ENCODE measurements around the gene SULT1A3. TPM values are rescaled to one million over a fixed set of nuclear protein-coding genes. Genes with fewer than 3 reads are reported as not detected.
A peak's percentile ranks its signal among the peaks of the same experiment; 100 is the strongest.
"Not testable (repeated sequence)": the region's sequence is repeated elsewhere in the genome, so short reads cannot be mapped to it uniquely, and the experiment has no call there.

SULT1A3 gene
- total RNA-seq, 2 donors from 2014 or later = 14.5 to 22.1 TPM

DNA sequence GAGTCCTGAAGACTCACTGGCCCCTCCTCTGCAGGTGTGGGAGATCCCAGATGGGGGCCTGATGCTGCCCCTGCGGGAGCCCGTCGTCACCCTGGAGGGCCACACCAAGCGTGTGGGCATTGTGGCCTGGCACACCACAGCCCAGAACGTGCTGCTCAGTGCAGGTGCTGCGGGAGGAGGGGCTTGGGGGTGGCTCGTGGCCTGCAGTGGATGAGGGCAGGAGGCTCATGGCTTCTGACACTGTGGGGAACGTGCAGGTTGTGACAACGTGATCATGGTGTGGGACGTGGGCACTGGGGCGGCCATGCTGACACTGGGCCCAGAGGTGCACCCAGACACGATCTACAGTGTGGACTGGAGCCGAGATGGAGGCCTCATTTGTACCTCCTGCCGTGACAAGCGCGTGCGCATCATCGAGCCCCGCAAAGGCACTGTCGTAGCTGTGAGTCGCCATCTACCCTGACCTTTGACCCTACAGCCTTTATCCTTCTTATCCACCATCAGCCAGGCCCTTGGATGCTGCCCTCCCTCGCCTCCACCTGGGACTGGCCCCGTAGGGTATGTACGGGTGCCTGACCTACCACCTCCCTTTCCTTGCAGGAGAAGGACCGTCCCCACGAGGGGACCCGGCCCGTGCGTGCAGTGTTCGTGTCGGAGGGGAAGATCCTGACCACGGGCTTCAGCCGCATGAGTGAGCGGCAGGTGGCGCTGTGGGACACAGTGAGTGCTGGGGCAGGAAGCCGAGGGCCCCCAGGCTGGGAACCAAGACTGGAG, 12.1 kb upstream of the SULT1A3 start:
- no peak overlapping the region for H3K27ac Mint-ChIP-seq
- TF ChIP-seq, protein P1, sequence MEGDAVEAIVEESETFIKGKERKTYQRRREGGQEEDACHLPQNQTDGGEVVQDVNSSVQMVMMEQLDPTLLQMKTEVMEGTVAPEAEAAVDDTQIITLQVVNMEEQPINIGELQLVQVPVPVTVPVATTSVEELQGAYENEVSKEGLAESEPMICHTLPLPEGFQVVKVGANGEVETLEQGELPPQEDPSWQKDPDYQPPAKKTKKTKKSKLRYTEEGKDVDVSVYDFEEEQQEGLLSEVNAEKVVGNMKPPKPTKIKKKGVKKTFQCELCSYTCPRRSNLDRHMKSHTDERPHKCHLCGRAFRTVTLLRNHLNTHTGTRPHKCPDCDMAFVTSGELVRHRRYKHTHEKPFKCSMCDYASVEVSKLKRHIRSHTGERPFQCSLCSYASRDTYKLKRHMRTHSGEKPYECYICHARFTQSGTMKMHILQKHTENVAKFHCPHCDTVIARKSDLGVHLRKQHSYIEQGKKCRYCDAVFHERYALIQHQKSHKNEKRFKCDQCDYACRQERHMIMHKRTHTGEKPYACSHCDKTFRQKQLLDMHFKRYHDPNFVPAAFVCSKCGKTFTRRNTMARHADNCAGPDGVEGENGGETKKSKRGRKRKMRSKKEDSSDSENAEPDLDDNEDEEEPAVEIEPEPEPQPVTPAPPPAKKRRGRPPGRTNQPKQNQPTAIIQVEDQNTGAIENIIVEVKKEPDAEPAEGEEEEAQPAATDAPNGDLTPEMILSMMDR (conservative IDR thresholded peaks at IDR 0.05) = peak; percentile 95
- H3K27me3 ChIP-seq (ENCODE audit: control insufficient read depth, insufficient read depth, low read length, poor library complexity, severe bottlenecking) = peaks cover 15% of the 10 kb centered on the region
- H3K4me3 Mint-ChIP-seq = no peak overlapping the region
- peak; percentile 93 for DNase-seq
- no peak overlapping the region for H3K27ac ChIP-seq (ENCODE audit: low read depth, low read length)
- H3K27me3 Mint-ChIP-seq (ENCODE audit: insufficient read depth) = peaks cover 21% of the 10 kb centered on the region
- no peak overlapping the region for H3K4me3 ChIP-seq (ENCODE audit: low read length)
- H3K4me1 ChIP-seq (ENCODE audit: control insufficient read depth, insufficient read depth, low read length) = peaks cover 2% of the 10 kb centered on the region
- H3K4me1 Mint-ChIP-seq = peaks cover 2% of the 10 kb centered on the region
- no peaks in the 10 kb centered on the region for H3K36me3 ChIP-seq (ENCODE audit: control insufficient read depth, insufficient read depth, low read length)
- H3K9me3 ChIP-seq (ENCODE audit: control insufficient read depth, low read length) = no peaks in the 10 kb centered on the region
- H3K9me3 Mint-ChIP-seq = no peaks in the 10 kb centered on the region
- H3K9ac ChIP-seq (ENCODE audit: extremely low read depth, low read length, poor library complexity, severe bottlenecking) = no peak overlapping the region
- 83 to 84% methylated on average over 26 to 36 of the region's 36 CpGs for WGBS, 2 experiments (ENCODE audit: insufficient coverage in 1 of 2, insufficient read length in 1 of 2)
- no peaks in the 10 kb centered on the region for H3K36me3 Mint-ChIP-seq (ENCODE audit: low read depth)

DNA sequence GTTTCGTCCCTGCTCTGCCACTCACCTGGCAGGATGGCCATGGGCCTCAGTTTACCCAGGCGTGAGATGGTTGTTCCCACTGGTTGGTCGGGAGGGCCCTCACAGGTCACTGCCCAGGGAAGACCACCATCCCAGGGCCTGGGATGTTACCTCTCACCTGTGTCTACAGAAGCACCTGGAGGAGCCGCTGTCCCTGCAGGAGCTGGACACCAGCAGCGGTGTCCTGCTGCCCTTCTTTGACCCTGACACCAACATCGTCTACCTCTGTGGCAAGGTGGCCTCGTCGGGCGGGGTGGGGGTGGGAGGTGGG, 11.5 kb upstream of the SULT1A3 start:
- no peak overlapping the region for H3K9ac ChIP-seq (ENCODE audit: extremely low read depth, low read length, poor library complexity, severe bottlenecking)
- Mint-ChIP-seq H3K9me3 (no peaks in the 10 kb centered on the region), H3K36me3 (ENCODE audit: low read depth) (no peaks in the 10 kb centered on the region), H3K27ac (no peak overlapping the region), H3K27me3 (ENCODE audit: insufficient read depth) (peaks cover 16% of the 10 kb centered on the region), H3K4me3 (no peak overlapping the region), H3K4me1 (peaks cover 2% of the 10 kb centered on the region)
- TF ChIP-seq, protein P1 (conservative IDR thresholded peaks at IDR 0.05) = no peak
- whole genome bisulfite sequencing, 2 experiments (ENCODE audit: insufficient coverage in 1 of 2, insufficient read length in 1 of 2) = 80 to 87% methylated on average over 3 to 5 of the region's 9 CpGs
- H3K36me3 ChIP-seq (ENCODE audit: control insufficient read depth, insufficient read depth, low read length) = no peaks in the 10 kb centered on the region
- peaks cover 1% of the 10 kb centered on the region for H3K4me1 ChIP-seq (ENCODE audit: control insufficient read depth, insufficient read depth, low read length)
- peaks cover 9% of the 10 kb centered on the region for H3K27me3 ChIP-seq (ENCODE audit: control insufficient read depth, insufficient read depth, low read length, poor library complexity, severe bottlenecking)
- DNase-seq = no peak
- H3K9me3 ChIP-seq (ENCODE audit: control insufficient read depth, low read length) = no peaks in the 10 kb centered on the region
- H3K4me3 ChIP-seq (ENCODE audit: low read length) = no peak overlapping the region
- no peak overlapping the region for H3K27ac ChIP-seq (ENCODE audit: low read depth, low read length)

DNA sequence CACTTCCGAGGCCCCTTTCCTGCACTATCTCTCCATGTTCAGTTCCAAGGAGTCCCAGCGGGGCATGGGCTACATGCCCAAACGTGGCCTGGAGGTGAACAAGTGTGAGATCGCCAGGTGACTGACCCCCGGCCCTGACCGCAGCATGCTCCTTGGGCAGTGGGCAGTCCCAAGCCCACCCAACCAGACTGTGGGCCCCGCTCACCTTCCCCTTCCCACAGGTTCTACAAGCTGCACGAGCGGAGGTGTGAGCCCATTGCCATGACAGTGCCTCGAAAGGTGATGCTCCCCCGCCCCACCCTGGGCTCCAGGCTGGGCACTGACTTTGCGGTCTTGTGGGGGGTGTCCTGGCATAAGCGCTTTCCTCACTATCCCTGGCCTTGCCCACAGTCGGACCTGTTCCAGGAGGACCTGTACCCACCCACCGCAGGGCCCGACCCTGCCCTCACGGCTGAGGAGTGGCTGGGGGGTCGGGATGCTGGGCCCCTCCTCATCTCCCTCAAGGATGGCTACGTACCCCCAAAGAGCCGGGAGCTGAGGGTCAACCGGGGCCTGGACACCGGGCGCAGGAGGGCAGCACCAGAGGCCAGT, 11.0 kb upstream of the SULT1A3 start:
- no peaks in the 10 kb centered on the region for H3K9me3 Mint-ChIP-seq
- H3K36me3 Mint-ChIP-seq (ENCODE audit: low read depth) = no peaks in the 10 kb centered on the region
- Histone ChIP-seq H3K9me3 (ENCODE audit: control insufficient read depth, low read length) (no peaks in the 10 kb centered on the region), H3K9ac (ENCODE audit: extremely low read depth, low read length, poor library complexity, severe bottlenecking) (no peak overlapping the region), H3K4me1 (ENCODE audit: control insufficient read depth, insufficient read depth, low read length) (no peaks in the 10 kb centered on the region), H3K27ac (ENCODE audit: low read depth, low read length) (no peak overlapping the region), H3K4me3 (ENCODE audit: low read length) (no peak overlapping the region), H3K36me3 (ENCODE audit: control insufficient read depth, insufficient read depth, low read length) (no peaks in the 10 kb centered on the region), H3K27me3 (ENCODE audit: control insufficient read depth, insufficient read depth, low read length, poor library complexity, severe bottlenecking) (peaks cover 8% of the 10 kb centered on the region)
- no peak for DNase-seq
- peaks cover 14% of the 10 kb centered on the region for H3K27me3 Mint-ChIP-seq (ENCODE audit: insufficient read depth)
- H3K4me3 Mint-ChIP-seq = no peak overlapping the region
- peaks cover 2% of the 10 kb centered on the region for H3K4me1 Mint-ChIP-seq
- TF ChIP-seq, protein P1 (conservative IDR thresholded peaks at IDR 0.05) = no peak
- no peak overlapping the region for H3K27ac Mint-ChIP-seq
- WGBS, 2 experiments (ENCODE audit: insufficient coverage in 1 of 2, insufficient read length in 1 of 2) = 91 to 97% methylated on average over 10 to 21 of the region's 23 CpGs

DNA sequence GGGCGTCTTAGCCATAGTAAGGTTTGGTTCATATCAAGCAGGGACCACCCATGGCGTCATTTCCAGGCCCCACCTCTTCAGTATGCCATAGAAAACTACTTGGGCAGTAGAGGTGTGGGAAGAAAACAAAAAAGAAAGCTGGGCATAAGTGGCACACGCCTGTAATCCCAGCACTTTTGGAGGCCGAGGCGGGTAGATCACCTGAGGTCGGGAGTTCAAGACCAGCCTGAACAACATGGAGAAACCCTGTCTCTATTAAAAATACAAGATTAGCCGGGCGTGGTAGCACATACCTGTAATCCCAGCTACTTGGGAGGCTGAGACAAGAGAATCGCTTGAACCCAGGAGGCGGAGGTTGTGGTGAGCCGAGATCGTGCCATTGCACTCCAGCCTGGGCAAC, 7.9 kb upstream of the SULT1A3 start:
- H3K4me3 Mint-ChIP-seq; DNase-seq; H3K4me1 Mint-ChIP-seq; H3K27me3 Mint-ChIP-seq (ENCODE audit: insufficient read depth); H3K27me3 ChIP-seq (ENCODE audit: control insufficient read depth, insufficient read depth, low read length, poor library complexity, severe bottlenecking); H3K27ac ChIP-seq (ENCODE audit: low read depth, low read length); H3K36me3 Mint-ChIP-seq (ENCODE audit: low read depth); H3K4me1 ChIP-seq (ENCODE audit: control insufficient read depth, insufficient read depth, low read length); H3K27ac Mint-ChIP-seq; H3K36me3 ChIP-seq (ENCODE audit: control insufficient read depth, insufficient read depth, low read length); H3K4me3 ChIP-seq (ENCODE audit: low read length); H3K9me3 ChIP-seq (ENCODE audit: control insufficient read depth, low read length); H3K9me3 Mint-ChIP-seq; H3K9ac ChIP-seq (ENCODE audit: extremely low read depth, low read length, poor library complexity, severe bottlenecking): not testable (repeated sequence)
- WGBS, 2 experiments (ENCODE audit: insufficient coverage in 1 of 2, insufficient read length in 1 of 2) = no CpG with 5 or more reads among the region's 12 CpGs

DNA sequence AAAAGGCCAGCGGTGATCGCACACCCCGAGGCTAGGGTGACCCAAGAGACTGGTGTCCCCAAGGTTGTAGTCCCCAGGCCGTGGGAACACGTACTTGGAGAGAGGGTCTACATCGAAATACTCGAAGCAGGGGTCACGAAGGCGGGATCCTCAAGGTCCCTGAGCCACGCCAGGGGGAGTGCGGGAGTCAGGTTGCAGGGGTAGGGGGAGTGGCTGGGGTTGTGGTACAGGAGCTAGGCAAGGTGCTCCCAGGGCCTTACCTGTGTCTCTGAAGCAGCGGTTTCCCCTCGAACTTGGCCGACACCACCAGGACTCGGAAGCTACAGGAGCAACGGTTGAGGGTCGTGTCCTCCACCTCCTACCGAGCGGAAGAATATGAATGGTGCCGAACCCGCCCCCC, 6.0 kb upstream of the SULT1A3 start:
- not testable (repeated sequence) for DNase-seq; H3K27ac Mint-ChIP-seq; H3K36me3 Mint-ChIP-seq (ENCODE audit: low read depth); H3K9me3 Mint-ChIP-seq; H3K9ac ChIP-seq (ENCODE audit: extremely low read depth, low read length, poor library complexity, severe bottlenecking); H3K27me3 ChIP-seq (ENCODE audit: control insufficient read depth, insufficient read depth, low read length, poor library complexity, severe bottlenecking); H3K9me3 ChIP-seq (ENCODE audit: control insufficient read depth, low read length); H3K4me1 Mint-ChIP-seq; H3K27ac ChIP-seq (ENCODE audit: low read depth, low read length); H3K4me3 ChIP-seq (ENCODE audit: low read length); H3K36me3 ChIP-seq (ENCODE audit: control insufficient read depth, insufficient read depth, low read length); H3K4me3 Mint-ChIP-seq; H3K4me1 ChIP-seq (ENCODE audit: control insufficient read depth, insufficient read depth, low read length); H3K27me3 Mint-ChIP-seq (ENCODE audit: insufficient read depth)
- WGBS, 2 experiments (ENCODE audit: insufficient coverage in 1 of 2, insufficient read length in 1 of 2) = no CpG with 5 or more reads among the region's 21 CpGs

All from endodermal cell (in vitro differentiated cells).